Activated T-helper 9 cell treated with anti-CD3 and anti-CD28 coated beads, Interleukin-2, amount 50 U/mL, for 16 hours (primary cell): ENCODE data around the gene FOXJ3.
"Not testable (repeated sequence)": the region's sequence is repeated elsewhere in the genome, so short reads cannot be mapped to it uniquely, and the experiment has no call there.

ENCODE experiments used
- DNase-seq: peaks from one replicate; pipeline ENCODE4 v3.0.0-alpha.2; 2020; ENCODE audit warnings: low read depth

Gene FOXJ3

GRCh38 chr1:42251042-42251441, 84.0 kb downstream of the FOXJ3 start:
- DNase-seq = no peak

- DNase-seq = no peak
Observed at GRCh38 chr1:42250164-42250563, 84.9 kb downstream of the FOXJ3 start.

- no peak for DNase-seq
Observed at GRCh38 chr1:42240966-42241755, 93.9 kb downstream of the FOXJ3 start.

- no peak for DNase-seq
Observed at GRCh38 chr1:42239555-42239954, 95.5 kb downstream of the FOXJ3 start.

- DNase-seq = no peak
Observed at GRCh38 chr1:42239041-42239440, 96.0 kb downstream of the FOXJ3 start.

- no peak for DNase-seq
Observed at GRCh38 chr1:42231253-42231652, 103.8 kb downstream of the FOXJ3 start.

- no peak for DNase-seq
Observed at GRCh38 chr1:42228938-42229337, 106.1 kb downstream of the FOXJ3 start.

- no peak for DNase-seq
Observed at GRCh38 chr1:42223036-42223435, 112.0 kb downstream of the FOXJ3 start.

GRCh38 chr1:42221952-42222606, 113.0 kb downstream of the FOXJ3 start:
- no peak for DNase-seq

- no peak for DNase-seq
Observed at GRCh38 chr1:42221456-42221855, 113.6 kb downstream of the FOXJ3 start.

- no peak for DNase-seq
Observed at GRCh38 chr1:42219627-42220026, 115.4 kb downstream of the FOXJ3 start.

- no peak for DNase-seq
Observed at GRCh38 chr1:42214447-42214871, 120.6 kb downstream of the FOXJ3 start.

- DNase-seq = no peak
Observed at GRCh38 chr1:42211224-42211623, 123.8 kb downstream of the FOXJ3 start.

GRCh38 chr1:42210421-42211133, 124.5 kb downstream of the FOXJ3 start:
- no peak for DNase-seq

- no peak for DNase-seq
Observed at GRCh38 chr1:42209526-42210251, 125.3 kb downstream of the FOXJ3 start.

GRCh38 chr1:42206930-42207329, 128.1 kb downstream of the FOXJ3 start:
- DNase-seq = not testable (repeated sequence)

GRCh38 chr1:42206164-42206563, 128.9 kb downstream of the FOXJ3 start:
- no peak for DNase-seq

GRCh38 chr1:42201986-42202385, 133.0 kb downstream of the FOXJ3 start:
- DNase-seq = no peak

GRCh38 chr1:42198251-42198650, 136.8 kb downstream of the FOXJ3 start:
- no peak for DNase-seq

GRCh38 chr1:42195841-42196240, 139.2 kb downstream of the FOXJ3 start:
- no peak for DNase-seq

- no peak for DNase-seq
Observed at GRCh38 chr1:42192106-42192505, 142.9 kb downstream of the FOXJ3 start.

GRCh38 chr1:42191319-42191718, 143.7 kb downstream of the FOXJ3 start:
- DNase-seq = no peak
